HG03571 (cell line): ENCODE data around the gene TTLL8.

Experiments used
- ATAC-seq: cut with Tn5 transposase; IDR thresholded peaks from one replicate; pipeline ENCODE4 v1.9.1; 2021; ENCODE audit not compliant: unreplicated experiment

The TTLL8 gene

GRCh38 chr22:49969751-49970527 is 88.2 kb downstream of the TTLL8 start:
- no peak for ATAC-seq

DNA sequence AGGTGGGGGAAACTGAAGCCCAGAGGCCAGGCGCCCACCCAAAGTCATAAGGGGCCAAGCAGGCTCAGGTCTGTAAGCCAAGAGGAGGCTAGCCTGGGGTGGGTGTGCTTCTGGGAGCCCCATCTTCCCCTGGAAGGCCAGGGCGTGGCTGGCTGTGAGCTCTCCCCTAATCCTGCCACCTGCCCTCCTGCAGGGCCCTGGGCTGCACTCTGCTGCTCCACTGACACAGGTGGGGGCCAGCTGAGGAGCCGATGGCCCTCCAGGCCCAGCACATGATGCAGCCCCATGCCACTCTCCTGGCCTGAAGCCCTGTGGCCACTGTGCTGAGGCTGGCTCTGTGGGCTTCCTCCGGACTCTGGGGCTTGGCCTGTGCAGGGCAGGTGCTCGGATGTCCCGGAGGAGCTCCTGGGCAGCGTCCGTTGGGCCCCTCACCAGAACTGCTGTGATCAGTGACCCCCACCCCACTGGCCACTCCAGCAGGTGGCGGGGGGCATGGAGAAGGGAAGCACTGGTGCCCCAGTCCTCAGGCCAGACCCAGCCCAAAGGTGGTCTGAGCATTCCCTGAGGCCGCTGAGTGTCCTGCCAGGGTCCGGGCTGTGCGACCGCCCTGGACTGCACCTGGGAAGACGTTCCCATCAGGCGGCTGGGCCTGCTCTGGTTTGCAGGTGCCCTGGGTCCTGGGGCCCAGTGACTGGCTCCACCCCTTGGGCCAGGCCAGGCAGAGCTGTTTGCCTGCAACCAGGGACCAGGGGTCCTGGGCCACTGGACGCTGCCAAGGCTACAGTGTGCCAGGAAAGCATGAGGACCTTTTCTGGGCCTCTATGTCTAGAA is 89.1 kb downstream of the TTLL8 start:
- ATAC-seq = no peak
